ENCODE measurements around the gene TENT5A. TPM values are rescaled to one million over a fixed set of nuclear protein-coding genes. Genes with fewer than 3 reads are reported as not detected.
"Not testable (repeated sequence)": the region's sequence is repeated elsewhere in the genome, so short reads cannot be mapped to it uniquely, and the experiment has no call there.

The TENT5A gene
- total RNA-seq, 1 donor from 2014 or later = 27.9 TPM

- no peak for TF ChIP-seq CTCF (IDR thresholded peaks at IDR 0.05)
- Mint-ChIP-seq H3K4me1 (ENCODE audit: low read depth) (peaks cover 11% of the 10 kb centered on the region), H3K36me3 (ENCODE audit: low read depth) (no peaks in the 10 kb centered on the region), H3K4me3 (ENCODE audit: unreplicated experiment) (no peak overlapping the region), H3K9me3 (ENCODE audit: low read depth) (no peaks in the 10 kb centered on the region), H3K27ac (ENCODE audit: unreplicated experiment) (no peak overlapping the region), H3K27me3 (ENCODE audit: low read depth) (no peaks in the 10 kb centered on the region)
- no peak for DNase-seq (ENCODE audit: low spot score)
These were observed 31.4 kb upstream of the TENT5A start for GRCh38 chr6:81783893-81784292.

DNA sequence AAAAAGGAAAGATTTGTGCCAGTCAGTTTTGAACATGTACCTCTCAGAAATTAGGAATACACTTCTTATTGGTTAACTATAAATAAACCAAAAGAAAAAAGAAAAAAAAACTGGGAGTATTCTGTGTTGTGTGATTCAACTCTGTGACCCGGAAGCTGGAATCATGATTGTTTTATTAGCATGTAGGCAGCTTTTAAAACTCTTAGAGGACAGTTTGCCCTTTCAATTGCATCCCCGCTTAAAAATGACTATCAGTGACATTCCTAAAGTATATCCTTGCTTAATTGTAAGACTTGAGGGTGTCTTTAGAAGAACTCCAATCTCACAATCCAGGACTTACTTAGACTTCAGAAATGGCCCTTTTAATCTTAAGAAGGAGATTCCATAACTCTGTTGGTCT lies 29.1 kb upstream of the TENT5A start:
- no peaks in the 10 kb centered on the region for H3K36me3 Mint-ChIP-seq (ENCODE audit: low read depth)
- no peak overlapping the region for H3K27ac Mint-ChIP-seq (ENCODE audit: unreplicated experiment)
- H3K9me3 Mint-ChIP-seq (ENCODE audit: low read depth) = no peaks in the 10 kb centered on the region
- no peaks in the 10 kb centered on the region for H3K27me3 Mint-ChIP-seq (ENCODE audit: low read depth)
- H3K4me3 Mint-ChIP-seq (ENCODE audit: unreplicated experiment) = no peak overlapping the region
- DNase-seq (ENCODE audit: low spot score) = no peak
- no peak for TF ChIP-seq CTCF (IDR thresholded peaks at IDR 0.05)
- H3K4me1 Mint-ChIP-seq (ENCODE audit: low read depth) = no peaks in the 10 kb centered on the region

DNA sequence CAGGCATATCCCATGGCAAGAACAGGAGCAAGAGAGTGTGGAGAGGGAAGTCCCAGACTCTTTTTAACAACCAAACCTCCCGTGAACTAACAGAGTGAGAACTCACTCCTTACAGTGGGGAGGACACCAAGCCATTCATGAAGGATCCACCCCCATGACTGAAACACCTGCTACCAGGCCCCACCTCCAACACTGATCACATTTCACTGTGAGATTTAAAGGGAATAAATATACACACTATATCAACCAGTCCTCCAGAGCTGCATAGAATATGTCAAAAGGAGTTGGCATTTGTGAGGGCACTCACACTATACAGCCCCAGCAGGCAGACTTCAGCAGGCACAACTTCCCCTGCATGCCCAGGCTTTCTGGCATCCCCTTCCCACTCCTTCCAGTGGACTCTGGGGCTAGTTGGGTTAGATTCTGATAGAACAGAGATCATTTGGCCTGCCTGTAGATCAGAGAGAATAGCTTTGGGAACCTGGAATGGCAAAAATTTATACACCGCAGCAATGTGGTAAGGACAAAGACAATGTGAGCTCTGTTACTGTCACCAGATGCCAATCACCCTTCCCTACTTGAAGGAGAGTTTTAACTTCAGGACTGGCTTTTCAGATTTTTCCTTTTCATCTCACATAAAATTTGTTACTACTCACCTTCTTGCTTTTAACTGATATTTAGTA lies 25.2 kb upstream of the TENT5A start:
- H3K4me3 Mint-ChIP-seq (ENCODE audit: unreplicated experiment) = no peak overlapping the region
- DNase-seq (ENCODE audit: low spot score) = no peak

DNA sequence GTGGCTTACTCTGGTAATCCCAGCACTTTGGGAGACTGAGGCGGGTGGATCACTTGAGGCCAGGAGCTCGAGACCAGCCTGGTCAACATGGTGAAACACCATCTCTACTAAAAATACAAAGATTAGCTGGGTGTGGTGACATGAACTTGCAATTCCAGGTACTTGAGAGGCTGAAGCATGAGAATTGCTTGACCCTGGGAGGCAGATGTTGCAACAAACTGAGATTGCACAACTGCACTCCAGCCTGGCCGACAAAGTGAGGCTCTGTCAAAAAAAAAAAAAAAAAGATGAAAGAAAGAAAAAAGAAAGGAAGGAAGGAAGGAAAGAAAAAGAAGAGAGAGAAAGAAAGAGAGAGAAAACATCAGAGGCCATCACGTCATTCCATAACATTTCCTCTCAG lies 23.7 kb upstream of the TENT5A start:
- H3K4me3 Mint-ChIP-seq (ENCODE audit: unreplicated experiment); H3K27me3 Mint-ChIP-seq (ENCODE audit: low read depth); H3K27ac Mint-ChIP-seq (ENCODE audit: unreplicated experiment); H3K9me3 Mint-ChIP-seq (ENCODE audit: low read depth); H3K36me3 Mint-ChIP-seq (ENCODE audit: low read depth): not testable (repeated sequence)
- H3K4me1 Mint-ChIP-seq (ENCODE audit: low read depth) = peaks cover 15% of the 10 kb centered on the region
- peak; percentile 39 for DNase-seq (ENCODE audit: low spot score)

More for the DNA sequence above, 25.2 kb upstream of the TENT5A start:
- no peaks in the 10 kb centered on the region for H3K9me3 Mint-ChIP-seq (ENCODE audit: low read depth)
- H3K27me3 Mint-ChIP-seq (ENCODE audit: low read depth) = no peaks in the 10 kb centered on the region
- no peaks in the 10 kb centered on the region for H3K36me3 Mint-ChIP-seq (ENCODE audit: low read depth)
- H3K27ac Mint-ChIP-seq (ENCODE audit: unreplicated experiment) = no peak overlapping the region
- TF ChIP-seq CTCF (IDR thresholded peaks at IDR 0.05) = no peak
- peaks cover 13% of the 10 kb centered on the region for H3K4me1 Mint-ChIP-seq (ENCODE audit: low read depth)

DNA sequence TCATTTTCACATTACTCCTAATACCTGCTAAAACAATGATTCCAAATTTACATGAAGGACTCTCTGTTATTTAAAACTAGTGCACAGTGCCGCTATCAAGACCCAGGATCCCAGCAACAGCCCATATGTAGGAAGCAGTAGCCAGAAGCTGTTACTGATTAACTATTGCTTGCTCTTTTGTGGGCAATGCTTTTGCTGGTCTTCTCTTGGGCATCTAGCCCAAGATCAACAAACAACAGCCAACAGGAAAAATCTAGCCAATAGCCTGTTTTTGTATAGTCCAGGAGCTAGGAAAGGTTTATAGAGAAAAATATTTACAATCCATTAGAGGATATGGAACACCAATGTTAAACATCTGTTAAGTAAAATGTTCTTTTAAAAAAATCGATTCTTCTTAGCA lies 22.1 kb upstream of the TENT5A start:
- no peak for TF ChIP-seq CTCF (IDR thresholded peaks at IDR 0.05)
- Mint-ChIP-seq H3K27me3 (ENCODE audit: low read depth) (no peaks in the 10 kb centered on the region), H3K27ac (ENCODE audit: unreplicated experiment) (no peak overlapping the region), H3K4me1 (ENCODE audit: low read depth) (peaks cover 15% of the 10 kb centered on the region), H3K36me3 (ENCODE audit: low read depth) (no peaks in the 10 kb centered on the region), H3K9me3 (ENCODE audit: low read depth) (no peaks in the 10 kb centered on the region), H3K4me3 (ENCODE audit: unreplicated experiment) (no peak overlapping the region)
- DNase-seq (ENCODE audit: low spot score) = no peak

GRCh38 chr6:81773887-81774286 lies 21.4 kb upstream of the TENT5A start:
- Mint-ChIP-seq H3K4me1 (ENCODE audit: low read depth) (peaks cover 15% of the 10 kb centered on the region), H3K9me3 (ENCODE audit: low read depth) (no peaks in the 10 kb centered on the region), H3K4me3 (ENCODE audit: unreplicated experiment) (no peak overlapping the region), H3K36me3 (ENCODE audit: low read depth) (no peaks in the 10 kb centered on the region), H3K27me3 (ENCODE audit: low read depth) (no peaks in the 10 kb centered on the region), H3K27ac (ENCODE audit: unreplicated experiment) (no peak overlapping the region)
- no peak for DNase-seq (ENCODE audit: low spot score)
- TF ChIP-seq CTCF (IDR thresholded peaks at IDR 0.05) = no peak
